Eye (tissue), 1 donor: Measurements from ENCODE around the gene SMIM11.
"Not testable (repeated sequence)": the region's sequence is repeated elsewhere in the genome, so short reads cannot be mapped to it uniquely, and the experiment has no call there.

Experiments used
- DNase-seq: peaks from one replicate; pipeline ENCODE4 v3.0.0-alpha.2; 2015

Gene SMIM11

DNA sequence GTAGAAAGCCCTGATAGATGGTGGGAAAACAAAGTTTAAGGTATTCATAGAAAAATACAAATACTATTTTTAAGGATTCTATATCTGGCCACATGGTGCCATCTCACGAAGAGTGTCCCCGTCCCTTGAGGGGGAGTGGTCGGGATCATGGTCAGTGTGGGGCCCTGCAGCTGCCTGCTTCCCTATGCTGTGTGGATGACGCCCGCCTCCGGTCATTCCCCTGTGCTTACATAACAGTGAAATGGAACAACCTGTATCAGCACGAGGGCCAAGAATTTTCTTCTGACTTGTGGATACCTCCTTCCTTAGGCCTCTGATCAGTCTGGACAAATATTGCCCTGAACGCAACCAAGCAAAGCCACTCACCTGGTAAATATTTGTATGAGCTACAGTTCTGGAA, 52.0 kb downstream of the SMIM11 start:
- not testable (repeated sequence) for DNase-seq

DNA sequence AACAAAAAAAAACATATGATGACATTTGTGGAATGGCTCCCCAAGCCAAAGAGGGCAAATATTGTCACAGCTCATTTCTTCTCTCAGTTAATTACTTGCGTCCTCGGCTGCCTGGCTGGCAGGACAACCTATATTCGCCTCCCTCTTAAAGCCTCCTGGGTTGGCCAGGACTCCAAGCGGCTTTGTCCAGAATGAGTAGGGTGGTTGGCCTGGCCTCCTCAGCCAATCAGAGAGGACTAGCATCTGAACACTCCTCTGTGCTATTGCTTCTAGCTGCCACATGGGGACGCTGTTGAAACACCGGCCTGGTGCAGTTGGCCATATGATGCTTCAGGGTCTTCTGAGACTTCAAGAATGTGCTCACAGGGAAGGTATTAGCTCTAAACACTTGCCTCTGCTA, 53.1 kb downstream of the SMIM11 start:
- not testable (repeated sequence) for DNase-seq

DNA sequence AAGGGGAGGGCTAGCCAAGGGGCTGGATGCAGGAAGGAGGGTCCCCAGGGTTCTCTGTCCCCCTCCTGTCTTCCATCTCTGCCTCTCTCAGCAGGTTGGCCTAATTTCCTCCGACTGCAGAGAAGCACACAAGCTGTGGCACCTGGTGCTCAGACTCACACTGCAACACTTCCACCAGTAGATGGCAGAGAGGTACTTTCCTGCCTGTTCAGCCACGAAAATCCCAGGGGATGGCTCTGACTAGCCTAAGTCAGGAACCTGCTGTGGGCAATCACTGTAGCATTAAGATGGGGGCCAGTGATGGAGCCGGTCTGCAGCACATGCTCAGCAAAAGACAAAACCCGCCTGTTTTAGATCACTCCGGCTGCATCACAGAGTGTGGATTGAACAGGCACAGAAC, 54.4 kb downstream of the SMIM11 start:
- not testable (repeated sequence) for DNase-seq
